Embryonic facial prominence (tissue), 1 donor: ENCODE data around the gene INAFM1.
"Not testable (repeated sequence)": the region's sequence is repeated elsewhere in the genome, so short reads cannot be mapped to it uniquely, and the experiment has no call there.

Experiments used
- DNase-seq: peaks from one replicate; pipeline ENCODE4 v3.0.0-alpha.2; 2016; ENCODE audit errors: extremely low spot score

INAFM1 gene

DNA sequence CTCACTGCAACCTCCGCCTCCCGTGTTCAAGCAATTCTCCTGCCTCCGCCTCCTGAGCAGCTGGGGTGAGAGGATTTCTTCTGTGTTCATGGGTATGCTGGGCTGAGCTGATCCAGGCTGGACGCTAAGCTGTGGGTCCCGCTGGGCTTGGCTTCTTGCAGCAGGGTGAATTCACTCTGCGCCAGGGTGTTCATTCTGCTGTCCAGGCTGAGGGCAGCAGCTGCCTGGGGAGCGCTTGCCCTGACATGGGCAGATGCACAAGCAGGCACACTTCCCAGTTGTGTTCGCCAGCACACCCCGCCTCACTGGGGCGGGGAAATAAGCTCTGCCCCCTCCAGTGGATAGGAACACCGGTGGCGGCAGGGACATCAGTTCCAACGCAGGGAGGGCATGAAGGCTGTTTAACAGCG, 7.3 kb upstream of the INAFM1 start:
- no peak for DNase-seq

GRCh38 chr19:47268028-47268427, 6.7 kb upstream of the INAFM1 start:
- DNase-seq = no peak

DNA sequence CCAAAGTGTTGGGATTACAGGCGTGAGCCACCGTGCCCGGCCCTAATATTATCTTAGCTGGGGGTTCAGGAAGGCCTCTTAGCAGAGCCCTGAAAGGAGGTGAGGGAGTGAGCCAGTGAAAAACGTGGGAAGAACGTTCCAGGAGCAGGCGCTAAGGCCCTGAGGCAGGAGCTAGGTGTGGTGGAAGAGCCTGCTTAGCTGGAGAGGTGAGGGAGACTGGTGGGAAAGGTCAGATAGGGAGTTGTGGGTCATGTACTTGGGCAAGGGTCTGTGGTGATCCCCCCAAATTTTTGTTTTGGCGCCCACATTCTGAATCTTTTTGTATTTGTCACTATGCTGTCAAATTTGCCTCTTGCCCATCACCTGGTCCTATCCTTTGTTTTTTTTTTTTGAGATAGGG, 5.1 kb upstream of the INAFM1 start:
- no peak for DNase-seq

- DNase-seq = no peak
These were observed 4.3 kb upstream of the INAFM1 start for GRCh38 chr19:47270408-47270807.

DNA sequence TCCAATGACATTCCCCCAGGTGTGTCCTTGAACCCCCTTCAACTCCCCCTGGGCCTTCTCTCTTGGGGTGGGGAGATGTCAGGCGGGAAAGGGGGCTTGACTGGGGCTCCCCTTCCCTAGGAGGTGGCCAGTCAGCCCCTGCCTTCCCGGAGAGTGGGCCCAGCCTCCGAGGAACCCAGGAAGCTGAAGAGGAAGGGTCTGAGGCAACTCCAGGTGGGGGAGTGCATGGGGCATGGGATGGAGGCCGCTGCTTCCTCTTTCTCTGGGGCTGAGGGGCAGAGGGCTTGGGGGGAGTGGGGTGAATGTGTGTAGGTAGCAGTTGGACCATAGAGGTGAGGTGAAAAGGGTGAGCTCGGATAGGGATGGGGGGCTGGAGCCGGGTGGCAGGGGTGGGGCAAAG, 2.7 kb upstream of the INAFM1 start:
- no peak for DNase-seq

GRCh38 chr19:47272448-47273312, 2.0 kb upstream of the INAFM1 start:
- peak; percentile 50 for DNase-seq

DNA sequence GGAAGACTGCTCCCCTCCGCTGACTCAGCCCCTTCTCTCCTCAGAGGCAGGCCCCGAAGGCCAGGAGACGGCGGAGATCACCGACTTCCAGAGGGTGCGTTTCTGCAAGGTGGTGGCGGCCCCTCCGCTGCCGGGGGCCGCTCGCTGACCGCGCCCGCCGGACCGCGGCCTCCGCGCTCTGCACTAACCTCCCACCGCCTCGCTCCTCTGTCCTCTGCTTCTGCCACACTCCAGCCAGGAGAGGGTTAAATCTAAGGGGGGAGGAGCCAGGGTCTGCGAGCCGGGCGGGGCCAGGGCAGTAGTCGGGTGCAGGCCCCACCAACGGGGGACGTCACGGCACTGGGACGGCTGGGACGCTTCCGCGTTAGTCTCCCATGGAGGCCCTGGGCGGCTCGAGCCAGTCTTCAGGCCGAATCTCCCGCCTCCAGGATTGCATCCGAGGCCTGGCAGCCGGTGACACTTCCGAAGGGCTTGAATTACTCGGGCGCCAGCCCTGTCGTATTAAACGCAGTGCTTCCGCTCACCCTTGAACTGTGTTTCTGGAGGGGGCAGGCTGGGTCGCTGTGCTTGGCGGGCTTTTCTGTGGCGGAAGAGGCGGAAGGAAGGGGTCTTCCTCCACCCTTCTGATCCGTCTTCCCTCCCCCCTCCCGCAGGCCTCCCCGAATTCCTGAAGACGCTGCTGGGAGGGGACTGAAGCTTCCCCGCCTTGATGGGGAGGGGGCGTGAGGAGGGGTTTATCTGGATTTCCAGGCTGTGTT, 1.2 kb upstream of the INAFM1 start:
- DNase-seq = peak; percentile 80

GRCh38 chr19:47274891-47275761, 441 bp downstream of the INAFM1 start:
- no peak for DNase-seq

GRCh38 chr19:47275791-47276461, 1.2 kb downstream of the INAFM1 start:
- DNase-seq = no peak

DNA sequence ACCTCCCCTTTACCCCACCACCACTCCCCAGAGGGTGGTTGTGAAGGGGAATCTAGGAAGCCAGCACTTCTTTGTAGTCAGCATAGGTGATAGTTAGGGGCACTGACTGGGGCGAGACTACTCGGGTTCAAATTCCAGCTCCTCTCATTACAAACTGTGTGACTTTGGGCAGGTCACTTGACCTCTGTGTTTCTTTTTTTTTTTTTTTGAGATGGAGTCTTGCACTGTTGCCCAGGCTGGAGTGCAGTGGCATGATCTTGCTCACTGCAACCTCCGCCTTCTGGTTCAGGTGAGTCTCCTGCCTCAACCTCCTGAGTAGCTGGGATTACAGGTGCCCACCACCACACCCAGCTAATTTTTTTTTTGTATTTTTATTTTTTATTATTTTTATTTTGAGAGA, 1.8 kb downstream of the INAFM1 start:
- DNase-seq = not testable (repeated sequence)

DNA sequence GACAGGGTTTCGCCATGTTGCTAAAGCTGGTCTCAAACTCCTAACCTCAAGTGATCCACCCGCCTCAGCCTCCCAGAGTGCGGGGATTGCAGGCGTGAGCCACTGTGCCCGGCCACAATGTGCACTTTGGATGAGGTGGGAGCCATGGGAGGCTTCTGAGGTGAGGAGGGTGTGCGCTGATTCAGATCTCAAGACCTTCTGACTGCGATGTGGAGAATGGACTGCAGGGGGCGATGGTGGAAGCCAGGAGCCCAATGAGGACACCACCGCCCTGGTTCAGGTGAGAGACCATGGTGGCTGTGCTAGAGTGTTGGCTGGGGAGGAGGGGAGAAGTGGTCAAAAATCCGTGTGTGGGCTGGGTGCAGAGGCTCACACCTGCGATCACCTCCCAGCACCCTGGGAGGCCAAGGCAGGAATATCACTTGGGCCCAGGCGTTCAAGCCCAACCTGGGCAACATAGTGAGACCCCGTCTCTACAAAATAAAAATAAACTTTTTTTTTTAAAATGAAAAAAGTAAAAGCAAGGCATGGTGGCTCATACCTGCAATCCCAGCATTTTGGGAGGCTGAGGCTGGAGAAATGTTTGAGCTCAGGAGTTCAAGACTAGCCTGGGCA, 5.6 kb downstream of the INAFM1 start:
- no peak for DNase-seq

- no peak for DNase-seq
These were observed 8.8 kb downstream of the INAFM1 start for GRCh38 chr19:47283405-47284059.

GRCh38 chr19:47284324-47284899, 9.7 kb downstream of the INAFM1 start:
- peak; percentile 58 for DNase-seq

- DNase-seq = no peak
These were observed 21.4 kb downstream of the INAFM1 start for GRCh38 chr19:47296036-47296435.

DNA sequence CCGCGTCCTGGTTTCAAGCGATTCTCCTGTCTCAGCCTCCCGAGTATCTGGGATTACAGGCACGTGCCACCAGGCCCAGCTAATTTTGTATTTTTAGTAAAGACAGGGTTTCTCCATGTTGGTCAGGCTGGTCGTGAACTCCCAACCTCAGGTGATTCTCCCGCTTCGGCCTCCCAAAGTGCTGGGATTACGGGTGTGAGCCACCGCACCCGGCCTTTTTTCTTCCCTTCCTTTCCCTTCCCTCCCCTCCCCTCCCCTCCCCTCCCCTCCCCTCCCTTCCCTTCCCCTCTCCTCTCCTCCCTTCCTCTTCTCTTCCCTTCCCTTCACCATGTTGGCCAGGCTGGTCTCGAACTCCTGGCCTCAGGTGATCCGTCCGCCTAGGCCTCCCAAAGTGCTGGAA, 26.2 kb downstream of the INAFM1 start:
- DNase-seq = not testable (repeated sequence)

DNA sequence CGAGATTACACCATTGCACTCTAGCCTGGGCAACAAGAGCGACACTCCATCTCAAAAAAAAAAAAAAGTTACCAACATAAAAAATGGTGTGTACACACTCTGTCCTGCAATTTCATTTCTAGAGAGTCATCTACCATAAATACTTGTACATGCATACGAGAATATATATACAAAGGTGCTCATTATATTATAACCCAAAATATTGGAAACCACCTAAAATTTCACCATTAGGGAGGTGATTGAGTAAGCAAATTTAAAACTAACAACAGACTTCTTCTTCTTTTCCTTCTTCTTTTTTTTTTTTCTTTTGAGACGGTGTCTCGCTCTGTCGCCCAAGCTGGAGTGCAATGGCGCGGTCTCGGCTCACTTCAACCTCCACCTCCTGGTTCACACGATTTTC, 27.6 kb downstream of the INAFM1 start:
- DNase-seq = no peak

DNA sequence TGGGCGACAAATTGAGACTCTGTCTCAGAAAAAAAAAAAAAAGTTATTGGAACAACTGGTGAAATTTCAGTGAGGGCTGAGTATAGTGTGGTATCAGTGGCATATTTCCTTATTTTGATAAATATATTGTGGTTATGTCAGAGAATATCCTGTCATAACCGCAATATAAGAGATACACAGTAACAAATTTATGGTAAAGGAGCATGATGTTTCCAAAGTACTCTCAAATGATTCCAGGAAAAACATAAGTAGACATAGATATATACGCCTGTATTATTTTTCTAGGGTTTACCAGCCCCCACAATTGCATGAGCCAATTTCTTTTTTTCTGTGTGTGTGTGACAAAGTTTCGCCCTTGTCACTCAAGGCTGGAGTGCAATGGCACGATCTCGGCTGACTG, 29.3 kb downstream of the INAFM1 start:
- DNase-seq = no peak

DNA sequence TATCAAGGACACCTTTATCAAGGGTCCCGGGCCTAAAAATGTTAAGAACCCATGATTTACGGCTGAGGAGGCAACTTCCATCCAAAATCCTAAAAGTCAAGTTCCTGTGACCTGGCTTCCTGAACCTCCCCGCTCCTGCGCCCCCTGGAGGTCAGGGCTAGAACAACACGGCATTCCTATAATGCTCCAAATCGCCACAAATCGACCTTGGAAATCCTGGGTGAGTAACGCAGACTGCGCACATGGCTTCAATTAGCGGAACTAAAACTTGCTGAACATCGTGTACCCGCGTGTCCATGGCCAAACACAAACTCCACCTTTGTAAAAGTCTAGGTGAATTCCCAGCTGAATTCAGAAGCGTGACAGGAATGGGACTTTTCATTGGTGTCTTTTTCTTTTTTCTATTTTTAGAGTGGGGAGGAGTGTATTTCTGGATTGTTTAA, 30.6 kb downstream of the INAFM1 start:
- no peak for DNase-seq

DNA sequence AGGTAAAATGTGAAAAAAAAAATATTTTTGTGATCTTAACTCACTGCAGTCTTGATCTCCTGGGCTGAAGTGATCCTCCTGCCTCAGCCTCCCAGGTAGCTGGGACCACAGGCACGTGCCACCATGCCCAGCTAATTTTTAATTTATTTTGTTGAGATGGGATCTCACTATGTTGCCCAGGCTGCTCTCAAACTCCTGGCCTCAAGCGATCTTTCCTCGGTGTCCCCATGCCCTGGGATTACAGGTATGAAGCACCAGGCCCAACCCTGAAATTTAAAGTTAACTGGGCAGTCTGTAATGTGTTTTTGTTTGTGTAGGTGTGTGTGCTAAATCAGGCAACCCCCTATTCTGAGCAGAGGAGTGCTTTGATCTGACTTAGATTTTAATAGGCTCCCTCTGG, 31.6 kb downstream of the INAFM1 start:
- no peak for DNase-seq

DNA sequence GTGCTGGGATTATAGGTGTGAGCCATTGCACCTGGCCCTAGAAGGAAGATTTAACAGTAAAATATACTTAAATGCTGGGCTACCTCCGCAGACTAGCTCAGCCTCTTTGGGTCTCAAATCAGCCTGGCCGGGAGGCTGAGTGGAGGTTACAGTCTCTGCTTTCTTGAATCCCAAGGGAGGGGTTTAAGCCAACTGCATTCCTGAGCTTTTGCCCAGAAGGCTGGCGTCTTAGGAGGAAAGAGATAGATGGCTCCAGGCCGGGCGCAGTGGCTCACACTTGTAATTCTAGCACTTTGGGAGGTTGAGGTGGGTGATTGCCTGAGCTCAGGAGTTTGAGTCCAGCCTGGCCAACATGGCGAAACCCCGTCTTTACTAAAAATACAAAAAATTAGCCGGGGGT, 34.4 kb downstream of the INAFM1 start:
- no peak for DNase-seq
